PFSK-1 (cell line): ENCODE results near the gene KLC4.

ENCODE experiments used
- POLR2AphosphoS5 ChIP-seq: IDR thresholded peaks from 2 replicates; pipeline ENCODE4 v1.6.1; 2012; ENCODE audit warnings: low read depth, mild to moderate bottlenecking, control low read depth, low read length, moderate library complexity
- REST ChIP-seq, 2 experiments: IDR thresholded peaks; 2 replicates each; pipeline versions ENCODE4 v1.6.1 to v1.8.0; 2011 to 2012; ENCODE audit warnings: low read depth in 2 of 2, low read length in 2 of 2, control low read depth in 1 of 2, inconsistent platforms in 1 of 2, mild to moderate bottlenecking in 1 of 2, moderate library complexity in 1 of 2; ENCODE audit not compliant: insufficient read depth in 1 of 2
- SIN3A ChIP-seq: IDR thresholded peaks from 2 replicates; pipeline ENCODE4 v1.6.1; 2012; ENCODE audit warnings: mild to moderate bottlenecking, low read length, moderate library complexity, borderline replicate concordance; ENCODE audit not compliant: insufficient read depth
- TAF1 ChIP-seq: IDR thresholded peaks from 2 replicates; pipeline ENCODE4 v1.6.1; 2012; ENCODE audit warnings: low read length, control low read depth, borderline replicate concordance; ENCODE audit not compliant: insufficient read depth

- TF ChIP-seq REST (IDR thresholded peaks at IDR 0.05; ENCODE audit: insufficient read depth in 1 of 2, low read depth in 2 of 2, low read length in 2 of 2) (no peak), POLR2AphosphoS5 (no peak), SIN3A (no peak), TAF1 (no peak)
Observed at GRCh38 chr6:43011207-43011606, 48.2 kb upstream of the KLC4 start.
